LNCaP clone FGC (cell line): Measurements from ENCODE around the gene MPP7.

Source experiments
- DNase-seq: peaks from one replicate; pipeline ENCODE4 v3.0.0-alpha.2; 2011; ENCODE audit warnings: low read depth
- H3K4me3 ChIP-seq: 2 replicates; pipeline ENCODE4 v1.5.1; 2011; ENCODE audit warnings: mild to moderate bottlenecking, low read depth, low read length, control low read depth
- TF ChIP-seq, protein P1 (sequence below): IDR thresholded peaks from 2 replicates; pipeline ENCODE4 v1.5.1; 2012; ENCODE audit warnings: mild to moderate bottlenecking; ENCODE audit not compliant: control insufficient read depth, insufficient read depth; ENCODE audit errors: extremely low read depth

Gene MPP7

DNA sequence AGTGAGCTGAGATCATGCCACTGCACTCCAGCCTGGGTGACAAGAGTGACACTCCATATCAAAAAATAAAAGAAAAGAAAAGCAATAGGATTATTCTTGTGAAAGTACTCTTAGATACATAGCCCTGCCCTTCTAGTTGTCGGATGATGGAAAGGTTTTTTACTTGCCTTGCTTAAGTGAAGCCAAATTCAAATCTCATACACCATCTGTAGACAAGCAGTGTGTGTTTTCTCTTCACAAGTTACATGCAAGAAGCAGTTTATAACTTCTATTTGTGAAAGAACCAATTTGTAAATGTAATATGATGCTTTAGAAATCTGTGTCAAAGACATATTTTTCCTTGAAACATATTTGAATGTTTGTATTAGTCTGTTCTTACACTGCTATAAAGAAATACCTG lies 15.8 kb upstream of the MPP7 start:
- no peak overlapping the region for H3K4me3 ChIP-seq

GRCh38 chr10:28317760-28318159 lies 14.9 kb upstream of the MPP7 start:
- H3K4me3 ChIP-seq, result no peak overlapping the region
- TF ChIP-seq, protein P1, sequence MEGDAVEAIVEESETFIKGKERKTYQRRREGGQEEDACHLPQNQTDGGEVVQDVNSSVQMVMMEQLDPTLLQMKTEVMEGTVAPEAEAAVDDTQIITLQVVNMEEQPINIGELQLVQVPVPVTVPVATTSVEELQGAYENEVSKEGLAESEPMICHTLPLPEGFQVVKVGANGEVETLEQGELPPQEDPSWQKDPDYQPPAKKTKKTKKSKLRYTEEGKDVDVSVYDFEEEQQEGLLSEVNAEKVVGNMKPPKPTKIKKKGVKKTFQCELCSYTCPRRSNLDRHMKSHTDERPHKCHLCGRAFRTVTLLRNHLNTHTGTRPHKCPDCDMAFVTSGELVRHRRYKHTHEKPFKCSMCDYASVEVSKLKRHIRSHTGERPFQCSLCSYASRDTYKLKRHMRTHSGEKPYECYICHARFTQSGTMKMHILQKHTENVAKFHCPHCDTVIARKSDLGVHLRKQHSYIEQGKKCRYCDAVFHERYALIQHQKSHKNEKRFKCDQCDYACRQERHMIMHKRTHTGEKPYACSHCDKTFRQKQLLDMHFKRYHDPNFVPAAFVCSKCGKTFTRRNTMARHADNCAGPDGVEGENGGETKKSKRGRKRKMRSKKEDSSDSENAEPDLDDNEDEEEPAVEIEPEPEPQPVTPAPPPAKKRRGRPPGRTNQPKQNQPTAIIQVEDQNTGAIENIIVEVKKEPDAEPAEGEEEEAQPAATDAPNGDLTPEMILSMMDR, result no peak
- no peak for DNase-seq

More for the DNA sequence above, 15.8 kb upstream of the MPP7 start:
- TF ChIP-seq, protein P1, result no peak
- no peak for DNase-seq

- TF ChIP-seq, protein P1, result no peak
- H3K4me3 ChIP-seq, result no peak overlapping the region
- no peak for DNase-seq
These were observed 13.8 kb upstream of the MPP7 start for GRCh38 chr10:28316696-28317095.

- DNase-seq, result no peak
- H3K4me3 ChIP-seq, result no peak overlapping the region
- TF ChIP-seq, protein P1, result no peak
These were observed 12.3 kb upstream of the MPP7 start for GRCh38 chr10:28315140-28315539.

DNA sequence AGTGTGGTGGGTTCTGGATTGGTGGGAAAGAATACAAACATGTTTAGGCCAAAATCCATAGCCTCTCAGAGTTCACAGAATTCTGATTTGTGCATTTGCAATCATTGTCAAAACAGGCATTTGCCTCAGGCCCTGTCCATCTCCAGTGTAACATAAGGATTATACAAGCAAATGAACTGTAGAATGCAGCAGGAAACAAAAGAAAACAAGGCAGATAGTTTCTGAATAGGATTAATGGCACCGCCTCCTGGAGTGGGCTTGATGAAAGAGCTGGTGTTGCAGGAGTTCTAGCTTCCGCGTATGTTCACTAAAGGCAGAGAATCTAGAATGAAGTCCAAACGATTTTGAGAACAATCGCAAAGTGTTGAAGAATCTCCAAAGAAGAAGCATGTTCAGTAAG lies 11.3 kb upstream of the MPP7 start:
- DNase-seq, result no peak
- H3K4me3 ChIP-seq, result no peak overlapping the region
- TF ChIP-seq, protein P1, result no peak

GRCh38 chr10:28312572-28312971 lies 9.7 kb upstream of the MPP7 start:
- no peak for DNase-seq
- H3K4me3 ChIP-seq, result no peak overlapping the region
- TF ChIP-seq, protein P1, result no peak

GRCh38 chr10:28311104-28311503 lies 8.2 kb upstream of the MPP7 start:
- no peak overlapping the region for H3K4me3 ChIP-seq
- DNase-seq, result no peak
- TF ChIP-seq, protein P1, result no peak
